T-helper 1 cell treated with Interleukin-12 subunit alpha and Interleukin-12 subunit beta and Interleukin-4 antibody, amounts not matched to agents 30 ng/mL and 1 ng/mL, for 36 hours (primary cell): ENCODE data around the gene MTURN. TPM values are rescaled to one million over a fixed set of nuclear protein-coding genes. Genes with fewer than 3 reads are reported as not detected.

Experiments used
- intact Hi-C: fragments of 100-400 bp; cut with micrococcal nuclease; formaldehyde crosslinking; loops from one replicate; pipeline ENCODE4 v1.15.1; 2024
- total RNA-seq: library from RNA; stranded (reverse); gene quantifications from 2 replicates; pipeline ENCODE4 v1.2.3, GENCODE V29; 2022

The MTURN gene
- total RNA-seq, 1 donor from 2014 or later, result 1.1 TPM

- intact Hi-C loops, result no loop called here
Observed at GRCh38 chr7:30159163-30159562, 24.4 kb downstream of the MTURN start.

GRCh38 chr7:30159698-30160143, 24.9 kb downstream of the MTURN start:
- intact Hi-C loops, result loop anchor here (5.0 kb wide), 2 partner anchors 253 to 288 kb away; no protein-coding TSS in a partner anchor

GRCh38 chr7:30160329-30160728, 25.5 kb downstream of the MTURN start:
- intact Hi-C loops, result loop anchor here (5.0 kb wide), 2 partner anchors 252 to 287 kb away; no protein-coding TSS in a partner anchor

GRCh38 chr7:30162133-30162532, 27.3 kb downstream of the MTURN start:
- intact Hi-C loops, result loop anchor here (2.0 to 5.0 kb wide), 4 partner anchors 123 to 403 kb away; partner anchors contain the start of gene ZNRF2

- intact Hi-C loops, result loop anchor here (2.0 to 5.0 kb wide), 4 partner anchors 122 to 402 kb away; partner anchors contain the start of gene ZNRF2
Observed at GRCh38 chr7:30162622-30163124, 27.9 kb downstream of the MTURN start.

GRCh38 chr7:30163231-30163894, 28.6 kb downstream of the MTURN start:
- intact Hi-C loops, result loop anchor here (2.0 to 5.0 kb wide), 4 partner anchors 121 to 401 kb away; partner anchors contain the start of gene ZNRF2

- intact Hi-C loops, result loop anchor here (1.0 to 5.0 kb wide), 5 partner anchors 188 to 346 kb away; partner anchors contain the start of gene NOD1
Observed at GRCh38 chr7:30164567-30164966, 29.8 kb downstream of the MTURN start.

- intact Hi-C loops, result loop anchor here (2.0 kb wide), 2 partner anchors 313 to 345 kb away; partner anchors contain the start of gene NOD1
Observed at GRCh38 chr7:30165590-30165989, 30.8 kb downstream of the MTURN start.

GRCh38 chr7:30166155-30166840, 31.5 kb downstream of the MTURN start:
- intact Hi-C loops, result no loop called here

GRCh38 chr7:30166841-30167235, 32.1 kb downstream of the MTURN start:
- intact Hi-C loops, result no loop called here

GRCh38 chr7:30167901-30168300, 33.1 kb downstream of the MTURN start:
- intact Hi-C loops, result no loop called here

GRCh38 chr7:30168835-30169573, 34.2 kb downstream of the MTURN start:
- intact Hi-C loops, result no loop called here

GRCh38 chr7:30169579-30169978, 34.8 kb downstream of the MTURN start:
- intact Hi-C loops, result no loop called here

GRCh38 chr7:30170476-30171205, 35.9 kb downstream of the MTURN start:
- intact Hi-C loops, result no loop called here

GRCh38 chr7:30171766-30172447, 37.1 kb downstream of the MTURN start:
- intact Hi-C loops, result no loop called here

GRCh38 chr7:30172451-30172850, 37.7 kb downstream of the MTURN start:
- intact Hi-C loops, result no loop called here

GRCh38 chr7:30173058-30173897, 38.5 kb downstream of the MTURN start:
- intact Hi-C loops, result no loop called here

- intact Hi-C loops, result no loop called here
Observed at GRCh38 chr7:30175180-30175579, 40.4 kb downstream of the MTURN start.

- intact Hi-C loops, result no loop called here
Observed at GRCh38 chr7:30175636-30176147, 40.9 kb downstream of the MTURN start.
